ENCODE measurements around the gene ANGPTL4. TPM values are rescaled to one million over a fixed set of nuclear protein-coding genes. Genes with fewer than 3 reads are reported as not detected.

ANGPTL4 gene
- total and polyA plus RNA-seq, 2 donors (not counting 1 experiment from before 2014, with no cell fraction given): not detected

DNA sequence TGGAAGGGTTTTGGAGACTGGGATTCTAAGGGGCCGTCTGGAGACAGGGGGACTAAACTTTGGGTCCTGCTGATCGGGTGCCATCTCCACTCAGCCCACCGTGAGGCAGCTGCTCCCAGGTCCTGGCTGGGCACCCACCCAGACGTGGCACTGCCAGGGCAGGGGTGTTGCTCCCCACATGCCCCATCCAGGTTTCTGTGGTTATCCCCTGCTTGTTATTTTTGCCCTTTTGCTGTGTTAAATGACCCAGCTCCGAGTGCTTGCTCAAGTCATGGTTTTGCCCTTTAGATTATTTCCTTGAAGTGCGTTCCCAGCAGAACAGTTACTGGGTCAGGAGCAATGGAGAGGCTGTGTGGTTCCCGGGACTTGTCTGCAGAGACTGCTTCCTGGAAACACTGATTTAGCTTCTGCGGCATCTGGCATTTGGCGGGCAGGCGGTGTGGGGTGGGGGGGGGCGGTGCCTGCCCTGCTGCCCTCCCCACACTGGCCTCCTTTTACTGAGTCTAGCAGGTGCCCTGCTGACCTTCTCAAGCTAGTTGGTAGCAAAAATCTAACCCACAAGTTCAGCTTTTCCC is 28.1 kb downstream of the ANGPTL4 start:
- no peak overlapping the region for H3K27ac Mint-ChIP-seq
- H3K9ac ChIP-seq (ENCODE audit: low read length): no peak overlapping the region
- intact Hi-C loops (cut with micrococcal nuclease): loop anchor here (5.0 kb wide), 1 partner anchor 1425 kb away; the partner anchor contains the start of gene FBXL12

More for the DNA sequence above, 28.1 kb downstream of the ANGPTL4 start:
- Histone ChIP-seq H2AFZ (ENCODE audit: insufficient read depth, low read depth, low read length, poor library complexity, severe bottlenecking) (no peak overlapping the region), H3K27me3 (replicated peaks in 1 of 4; ENCODE audit: control extremely low read depth in 1 of 4, control insufficient read depth in 3 of 4, insufficient read depth in 4 of 4, low read length in 3 of 4) (no peaks in the 10 kb centered on the region), H3K27ac (ENCODE audit: low read length in 2 of 2) (no peak overlapping the region), H3K9me3 (ENCODE audit: control extremely low read depth in 1 of 3, control insufficient read depth in 2 of 3, insufficient read depth in 1 of 3, low read length in 2 of 3) (peaks cover 0 to 5% (median 0%) of the 10 kb centered on the region in 3 donors), H3K4me1 (ENCODE audit: control insufficient read depth in 2 of 2, insufficient read depth in 2 of 2, low read length in 2 of 2) (peaks cover 10 to 20% of the 10 kb centered on the region in 2 donors), H3K4me3 (ENCODE audit: control extremely low read depth in 1 of 5, extremely low read depth in 1 of 5, insufficient read depth in 1 of 5, low read depth in 2 of 5, low read length in 4 of 5) (no peak overlapping the region), H3K79me2 (ENCODE audit: control insufficient read depth, insufficient read depth, low read length) (peaks cover 68% of the 10 kb centered on the region), H3K36me3 (replicated peaks in 1 of 2; ENCODE audit: control extremely low read depth in 1 of 2, control insufficient read depth in 1 of 2, extremely low read depth in 1 of 2, insufficient read depth in 2 of 2, low read length in 1 of 2) (no peaks in the 10 kb centered on the region), H4K20me1 (ENCODE audit: control insufficient read depth, insufficient read depth, low read length, poor library complexity, severe bottlenecking) (peaks cover 63% of the 10 kb centered on the region), H3K4me2 (replicated peaks; ENCODE audit: low read depth, low read length, poor library complexity, severe bottlenecking) (no peak overlapping the region)
- H3K9me3 Mint-ChIP-seq (ENCODE audit: insufficient read depth): no peaks in the 10 kb centered on the region
- DNase-seq (no peak), ATAC-seq (ENCODE audit: low read depth) (no peak)
- ChIA-PET CTCF (interaction anchor here (0.8 to 3.9 kb wide), 3 partner anchors 21 to 1997 kb away, joined by 3 to 13 read pairs (median 5); partner anchors contain the start of gene MARCHF2), POLR2A (interaction anchor here (0.7 to 0.8 kb wide), 2 partner anchors 472 to 1583 kb away, joined by 3 to 5 read pairs; partner anchors contain the start of gene SNAPC2)
- WGBS (ENCODE audit: insufficient coverage): 69% methylated on average over 11 of the region's 11 CpGs
- H3K27me3 Mint-ChIP-seq: no peaks in the 10 kb centered on the region
- peak overlapping the region; percentile 57 for H3K4me3 Mint-ChIP-seq
- H3K4me1 Mint-ChIP-seq: peaks cover 39% of the 10 kb centered on the region
- TF ChIP-seq CTCF (IDR thresholded peaks at IDR 0.05) (no peak), EZH2 (IDR thresholded peaks at IDR 0.05; ENCODE audit: borderline replicate concordance, insufficient read depth, low read depth, low read length, poor library complexity, severe bottlenecking) (no peak)

Data from B cell (primary cell).